HCEC 1CT (cell line): Measurements from ENCODE around the gene PLEKHA7.

Experiments
- DNase-seq: peaks from one replicate; pipeline ENCODE4 v3.0.0-alpha.2; 2017

Gene PLEKHA7

DNA sequence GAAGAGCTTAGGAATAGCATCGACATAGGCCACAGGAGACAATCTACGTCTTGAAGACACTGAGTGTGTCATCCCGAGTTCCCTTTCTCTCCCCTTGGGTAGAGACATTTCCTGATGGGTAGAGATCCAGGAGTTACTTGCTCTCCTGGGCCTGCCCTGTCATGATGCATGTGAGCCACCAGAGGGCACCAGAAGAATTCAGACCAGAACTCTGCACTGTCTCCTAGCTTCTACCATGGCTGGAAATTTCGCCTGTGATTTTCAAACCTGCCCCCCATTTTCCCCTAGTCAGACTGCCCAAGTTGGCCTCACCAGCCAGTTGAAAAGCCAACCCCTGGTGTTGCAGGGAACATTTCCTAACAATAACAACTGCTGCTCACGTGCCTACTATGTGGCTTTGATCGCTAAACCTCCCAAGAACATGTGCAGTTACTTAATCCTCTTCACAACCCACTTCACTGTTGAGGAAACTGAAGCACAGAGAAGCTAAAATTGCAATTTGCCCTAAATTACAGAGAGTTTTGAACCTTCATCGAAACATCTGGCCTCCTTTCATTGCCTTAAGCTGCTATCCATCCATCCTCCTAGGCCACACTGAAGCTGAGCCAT, 228.6 kb downstream of the PLEKHA7 start:
- peak; percentile 62 for DNase-seq

GRCh38 chr11:16784666-16785065, 229.5 kb downstream of the PLEKHA7 start:
- no peak for DNase-seq

GRCh38 chr11:16784097-16784496, 230.1 kb downstream of the PLEKHA7 start:
- no peak for DNase-seq

- no peak for DNase-seq
These were observed 230.9 kb downstream of the PLEKHA7 start for GRCh38 chr11:16783321-16783801.

- DNase-seq: no peak
These were observed 232.0 kb downstream of the PLEKHA7 start for GRCh38 chr11:16781936-16782919.

DNA sequence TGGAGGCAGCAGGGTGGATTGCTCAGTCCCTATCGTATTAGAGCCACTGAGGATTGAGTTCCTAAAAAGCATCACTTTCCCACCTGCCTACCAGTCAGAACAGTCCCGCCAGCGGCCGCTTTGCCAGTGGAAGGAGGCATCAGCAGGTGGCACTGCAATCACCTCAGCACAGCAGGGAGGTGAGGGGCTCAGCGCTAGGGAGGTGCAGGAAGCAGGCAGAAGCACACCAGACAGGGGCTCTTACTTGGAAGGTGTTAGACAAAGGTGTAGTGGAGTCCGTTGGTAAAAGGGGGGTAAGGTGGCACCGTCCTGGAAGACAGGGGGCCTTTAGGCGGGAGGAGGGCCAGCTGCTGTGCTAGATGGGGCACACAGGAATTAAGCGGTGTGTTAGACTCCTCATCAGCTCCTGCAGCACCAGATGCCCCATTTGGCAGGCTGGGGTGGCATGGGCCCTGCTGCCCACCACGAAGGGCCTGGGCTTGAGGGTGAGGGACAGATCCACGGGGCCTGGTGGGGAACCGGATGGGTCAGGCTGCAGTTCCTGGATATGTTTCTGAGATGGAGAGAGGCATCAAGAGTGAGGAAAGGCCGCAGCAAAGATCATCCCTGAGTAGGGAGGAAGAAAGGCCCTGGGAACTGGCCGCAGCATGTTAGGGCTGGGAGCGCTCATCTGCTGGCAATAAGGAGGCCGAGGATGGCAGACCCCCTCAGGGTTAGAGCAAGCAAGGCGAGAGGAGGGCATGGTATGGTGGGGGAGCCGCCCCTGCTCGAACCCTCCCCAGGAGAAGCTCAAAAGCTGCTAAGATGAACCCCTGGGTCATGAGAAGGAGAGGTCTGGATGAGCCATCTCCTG, 233.3 kb downstream of the PLEKHA7 start:
- DNase-seq: no peak

DNA sequence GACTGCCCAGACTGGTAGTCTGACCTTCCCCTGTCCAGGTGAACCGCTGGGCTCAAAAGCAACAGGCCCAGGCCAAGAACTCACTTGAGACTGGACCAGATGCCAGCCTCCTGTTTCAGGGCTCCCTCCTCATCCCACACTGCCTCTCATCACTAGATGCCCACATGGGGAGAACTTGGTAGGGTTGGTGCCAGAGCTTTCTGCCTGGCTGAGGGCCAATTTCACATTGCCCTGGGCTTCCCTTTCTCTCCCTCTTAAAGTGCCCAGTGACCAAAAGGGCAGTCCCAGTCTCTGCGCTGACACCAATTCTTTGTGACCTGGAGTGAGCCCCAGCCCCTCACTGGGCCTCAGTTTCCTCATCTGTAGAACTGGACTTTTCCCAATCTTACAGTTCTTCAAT, 234.1 kb downstream of the PLEKHA7 start:
- no peak for DNase-seq

GRCh38 chr11:16779436-16779835, 234.8 kb downstream of the PLEKHA7 start:
- no peak for DNase-seq

- DNase-seq: no peak
These were observed 235.3 kb downstream of the PLEKHA7 start for GRCh38 chr11:16778876-16779275.

- no peak for DNase-seq
These were observed 235.9 kb downstream of the PLEKHA7 start for GRCh38 chr11:16778286-16778685.

DNA sequence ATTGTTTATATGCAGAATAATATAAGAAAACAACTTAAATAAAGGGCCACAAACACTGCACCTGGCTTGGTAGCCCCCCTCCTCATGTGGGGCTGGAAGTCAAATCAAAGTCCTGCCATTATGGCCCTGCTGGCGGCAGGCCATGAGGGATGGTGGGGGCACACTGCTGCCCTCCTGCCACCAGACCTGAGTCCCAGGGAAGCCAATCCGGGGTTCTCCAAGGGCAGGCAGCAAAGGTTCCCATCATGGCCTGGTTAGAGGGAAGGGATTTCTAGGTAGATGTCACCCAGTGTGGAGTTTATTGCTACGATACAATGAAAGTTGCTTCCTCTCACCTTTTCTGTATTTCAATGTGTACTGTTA, 236.6 kb downstream of the PLEKHA7 start:
- no peak for DNase-seq

DNA sequence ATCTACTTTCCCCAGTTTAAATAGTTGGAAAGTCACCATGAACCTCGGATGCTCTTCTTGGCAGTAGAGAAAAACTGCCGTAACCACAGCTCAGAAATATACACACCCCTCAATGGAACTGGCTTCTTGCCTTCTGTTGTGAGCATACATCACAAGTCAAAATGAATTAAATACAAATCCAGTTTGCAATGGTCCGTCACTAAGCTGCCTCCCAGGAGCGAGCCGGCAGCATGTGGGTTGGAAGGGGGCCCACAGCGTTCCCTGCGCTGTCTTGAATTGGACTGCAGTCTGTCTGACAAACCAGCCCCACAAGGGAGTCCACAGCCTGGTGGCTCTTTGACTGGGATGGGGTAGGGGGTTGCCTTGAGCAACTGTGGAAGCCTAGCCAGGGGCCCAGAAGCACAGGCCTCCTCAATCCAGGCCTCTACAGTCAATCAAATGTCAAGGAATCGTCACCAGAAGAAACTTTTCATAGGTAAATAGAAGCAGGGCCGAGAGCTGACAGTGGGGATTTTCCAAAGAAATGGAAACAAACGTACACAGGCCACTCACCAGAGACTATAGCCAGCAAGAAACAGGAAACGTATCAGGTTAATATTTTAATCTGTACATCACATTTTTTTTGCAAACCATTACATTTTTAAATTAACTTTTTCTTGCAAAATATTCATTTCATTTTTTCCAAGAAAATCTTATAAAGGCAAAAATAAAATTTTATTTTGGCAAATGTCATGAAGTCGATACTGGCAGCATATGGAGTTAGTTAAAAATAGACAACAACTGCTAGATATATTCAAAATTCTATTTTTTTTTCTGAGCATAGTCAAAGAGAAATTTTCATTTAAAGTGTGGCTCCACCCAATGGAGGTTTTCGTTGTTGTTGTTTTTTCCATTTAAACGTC, 237.3 kb downstream of the PLEKHA7 start:
- no peak for DNase-seq

DNA sequence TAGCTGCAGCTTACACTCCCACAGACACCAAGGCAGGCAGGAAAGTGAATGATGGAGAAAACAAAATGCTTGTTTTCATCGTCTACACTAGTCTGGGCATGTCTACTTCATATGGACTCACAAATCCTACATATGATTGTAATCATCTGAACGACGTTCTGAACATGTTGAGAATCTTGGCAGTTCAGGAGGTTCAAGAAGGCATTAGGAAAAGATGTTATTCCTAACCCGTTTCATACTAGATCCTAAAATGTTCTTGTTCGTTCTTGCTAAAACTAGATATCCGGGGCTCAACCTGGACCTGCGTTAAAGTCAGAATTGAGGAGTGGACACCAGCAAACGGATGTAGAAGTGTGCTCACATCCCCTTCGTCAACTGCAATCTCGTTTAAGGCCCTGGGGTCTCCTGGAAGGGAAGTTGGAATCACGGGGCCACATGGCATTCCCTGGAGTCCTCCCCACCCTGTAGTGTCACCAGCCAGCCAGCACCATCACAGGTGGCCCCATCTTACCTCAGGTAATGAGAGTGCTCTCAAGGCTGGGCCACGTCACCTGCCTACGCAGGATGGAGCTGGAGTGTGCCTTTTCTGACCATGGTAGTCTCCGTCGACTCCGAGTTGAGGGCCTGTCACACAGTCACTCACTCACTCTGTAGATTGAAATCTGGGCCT, 238.5 kb downstream of the PLEKHA7 start:
- DNase-seq: no peak

DNA sequence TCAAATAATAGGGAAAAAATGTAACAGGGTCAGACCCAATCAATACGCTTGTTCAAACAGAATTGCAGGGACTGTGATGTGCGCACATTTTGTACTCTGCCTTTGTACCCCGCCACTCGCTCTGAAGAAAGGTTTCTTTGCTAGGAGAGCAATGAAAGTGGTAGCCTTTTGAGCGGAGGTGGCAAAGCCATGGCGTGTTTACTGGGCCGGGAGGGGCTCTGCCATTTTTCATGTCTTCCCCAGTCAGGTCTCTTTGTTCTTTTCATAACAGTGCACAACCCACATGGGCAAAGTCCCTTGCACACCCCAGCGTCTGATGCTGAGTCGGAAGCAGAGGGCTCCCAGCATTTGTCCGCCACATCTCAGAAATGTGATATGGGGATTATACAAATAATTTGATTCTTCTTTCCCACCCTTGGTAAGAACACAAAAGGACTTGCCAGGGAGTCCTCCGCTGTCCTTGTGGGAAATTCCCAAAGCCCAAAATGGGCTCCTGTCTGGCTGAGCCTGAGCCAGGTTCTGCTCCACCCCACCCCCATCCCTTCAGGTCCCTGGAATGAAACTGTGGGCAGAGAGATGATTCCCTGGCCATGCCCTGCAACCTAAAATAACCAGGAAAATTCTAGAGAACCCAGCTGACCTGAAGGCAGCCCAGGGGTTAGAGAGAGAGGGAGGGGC, 239.1 kb downstream of the PLEKHA7 start:
- no peak for DNase-seq

GRCh38 chr11:16773981-16774935, 240.0 kb downstream of the PLEKHA7 start:
- no peak for DNase-seq

DNA sequence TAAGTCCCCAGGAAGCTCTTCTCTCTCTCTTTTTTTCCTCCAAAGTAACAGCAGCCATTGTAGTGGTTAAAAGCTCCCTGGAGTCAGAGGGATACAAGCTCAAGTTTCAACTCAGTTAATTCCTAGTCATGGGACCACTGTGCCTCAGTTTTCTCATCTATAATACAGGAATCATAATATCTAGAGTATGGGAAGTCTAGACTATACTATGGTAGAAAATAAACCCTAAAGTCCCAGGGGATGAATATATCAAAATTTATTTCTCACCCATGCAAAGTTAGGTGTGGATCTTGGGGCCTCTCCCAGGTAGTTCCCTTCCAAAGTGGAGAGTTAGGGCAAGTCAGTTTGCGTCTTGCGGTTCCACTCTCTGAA, 242.1 kb downstream of the PLEKHA7 start:
- no peak for DNase-seq

DNA sequence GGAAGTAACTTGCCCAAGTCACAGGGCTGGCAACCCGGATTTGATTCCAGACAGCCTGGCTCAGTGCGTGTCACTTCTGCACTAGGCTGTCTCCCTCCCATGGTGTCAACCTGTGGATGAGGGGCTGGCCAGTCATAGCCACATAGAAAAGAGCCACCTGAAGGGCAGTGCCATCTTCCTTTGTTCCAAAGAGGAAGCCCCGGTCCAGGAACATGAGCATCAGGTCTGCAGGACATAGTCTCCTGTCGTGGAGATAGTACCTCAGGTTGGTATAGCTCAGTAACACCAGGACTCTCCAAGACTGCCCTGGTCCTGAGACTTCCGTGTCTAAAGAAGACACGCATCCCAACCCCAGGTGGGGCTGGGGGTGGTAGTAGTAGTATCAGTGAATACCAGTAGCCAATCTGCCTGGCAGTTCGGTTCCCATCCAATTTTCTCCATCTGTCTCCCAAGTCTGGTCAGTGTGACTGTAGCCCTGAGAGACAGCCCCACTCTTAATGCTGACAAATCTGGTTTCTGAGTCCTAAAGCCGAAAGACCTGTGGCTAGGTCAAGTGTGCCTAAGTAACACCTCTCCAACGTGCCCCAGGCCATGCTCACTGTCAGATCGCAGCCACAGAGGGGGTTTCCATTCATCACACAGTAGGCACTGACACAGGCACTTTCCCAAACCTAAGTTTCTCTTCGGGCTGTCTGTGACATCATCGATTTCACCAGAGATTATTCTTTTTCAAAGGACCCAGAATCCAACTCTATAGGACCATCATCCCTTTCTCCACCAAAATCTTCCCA, 242.7 kb downstream of the PLEKHA7 start:
- no peak for DNase-seq

- DNase-seq: no peak
These were observed 244.2 kb downstream of the PLEKHA7 start for GRCh38 chr11:16770016-16770415.

- DNase-seq: no peak
These were observed 244.8 kb downstream of the PLEKHA7 start for GRCh38 chr11:16769386-16769785.
